GM21576 (cell line): ENCODE data around the gene IFIT2.
"Not testable (repeated sequence)": the region's sequence is repeated elsewhere in the genome, so short reads cannot be mapped to it uniquely, and the experiment has no call there.

Source experiments
- ATAC-seq: cut with Tn5 transposase; IDR thresholded peaks from one replicate; pipeline ENCODE4 v1.9.1; 2021; ENCODE audit warnings: mild to moderate bottlenecking, moderate library complexity; ENCODE audit not compliant: unreplicated experiment

The IFIT2 gene

GRCh38 chr10:89279421-89279869, 22.4 kb upstream of the IFIT2 start:
- ATAC-seq = no peak

- ATAC-seq = no peak
These were observed 21.3 kb upstream of the IFIT2 start for GRCh38 chr10:89280508-89280907.

GRCh38 chr10:89281606-89282395, 20.0 kb upstream of the IFIT2 start:
- ATAC-seq = no peak

GRCh38 chr10:89283025-89283935, 18.6 kb upstream of the IFIT2 start:
- no peak for ATAC-seq

GRCh38 chr10:89283936-89284475, 17.8 kb upstream of the IFIT2 start:
- ATAC-seq = no peak

GRCh38 chr10:89284711-89285110, 17.1 kb upstream of the IFIT2 start:
- not testable (repeated sequence) for ATAC-seq

GRCh38 chr10:89285303-89285702, 16.5 kb upstream of the IFIT2 start:
- ATAC-seq = not testable (repeated sequence)

- ATAC-seq = no peak
These were observed 7.1 kb upstream of the IFIT2 start for GRCh38 chr10:89294721-89295239.

- no peak for ATAC-seq
These were observed 6.2 kb upstream of the IFIT2 start for GRCh38 chr10:89295597-89295996.

- ATAC-seq = no peak
These were observed 5.6 kb upstream of the IFIT2 start for GRCh38 chr10:89296220-89296648.

- ATAC-seq = no peak
These were observed 4.5 kb upstream of the IFIT2 start for GRCh38 chr10:89297356-89297755.

- no peak for ATAC-seq
These were observed 4.1 kb upstream of the IFIT2 start for GRCh38 chr10:89297791-89298190.

GRCh38 chr10:89299031-89299430, 2.8 kb upstream of the IFIT2 start:
- no peak for ATAC-seq

GRCh38 chr10:89301232-89301631, 614 bp upstream of the IFIT2 start:
- no peak for ATAC-seq

- no peak for ATAC-seq
These were observed 779 bp downstream of the IFIT2 start for GRCh38 chr10:89302625-89303024.

GRCh38 chr10:89303161-89303560, 1.3 kb downstream of the IFIT2 start:
- ATAC-seq = no peak

- no peak for ATAC-seq
These were observed 2.2 kb downstream of the IFIT2 start for GRCh38 chr10:89304026-89304425.

- ATAC-seq = no peak
These were observed 2.6 kb downstream of the IFIT2 start for GRCh38 chr10:89304446-89304845.

GRCh38 chr10:89304925-89305324, 3.1 kb downstream of the IFIT2 start:
- no peak for ATAC-seq

- no peak for ATAC-seq
These were observed 4.1 kb downstream of the IFIT2 start for GRCh38 chr10:89305766-89306433.
